ENCODE measurements around the gene C17orf75. TPM values are rescaled to one million over a fixed set of nuclear protein-coding genes. Genes with fewer than 3 reads are reported as not detected.
"Not testable (repeated sequence)": the region's sequence is repeated elsewhere in the genome, so short reads cannot be mapped to it uniquely, and the experiment has no call there.

Gene C17orf75
- total and polyA plus RNA-seq, 2 donors = 12.1 to 26.9 TPM

DNA sequence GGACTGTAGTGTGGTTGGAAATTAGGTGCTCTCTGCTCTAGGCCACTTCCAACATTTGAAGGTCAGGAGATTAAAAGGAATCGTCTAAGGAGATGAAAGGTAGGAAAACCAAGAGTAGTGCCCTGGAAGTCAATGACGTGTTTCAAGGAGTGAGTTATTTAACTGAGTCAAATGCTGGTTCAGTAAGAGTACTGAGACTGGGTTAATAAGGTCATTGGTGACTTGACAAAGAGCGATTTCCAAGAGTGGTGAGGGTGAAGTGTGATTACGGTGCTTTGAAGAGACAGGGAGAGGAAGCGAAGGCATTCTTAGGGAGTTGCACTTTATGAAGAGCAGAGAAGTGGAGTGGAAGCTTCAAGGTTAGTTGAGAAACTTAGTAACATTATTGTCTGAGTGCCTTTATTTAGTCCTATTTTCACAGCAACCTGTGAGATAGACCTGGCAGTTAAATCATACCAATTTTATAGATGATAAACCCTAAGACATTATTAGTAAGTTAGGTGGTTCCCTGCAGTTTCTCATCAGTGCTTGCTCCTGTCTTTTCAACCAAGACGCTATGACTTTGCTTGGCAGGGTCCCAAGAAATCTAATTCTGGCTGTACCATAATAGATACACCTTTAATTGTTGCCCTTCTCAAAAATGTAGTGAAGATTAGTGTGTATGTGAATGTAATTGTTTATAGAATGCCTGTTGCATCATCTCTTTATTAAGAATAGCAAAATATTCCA, 13.8 kb upstream of the C17orf75 start:
- DNase-seq (ENCODE audit: extremely low spot score) = no peak
- H3K27ac ChIP-seq (ENCODE audit: low read depth) = no peak overlapping the region
- WGBS = 66% methylated on average over 6 of the region's 6 CpGs
- H3K4me1 ChIP-seq (ENCODE audit: insufficient read depth) = no peaks in the 10 kb centered on the region
- H3K36me3 ChIP-seq (ENCODE audit: insufficient read depth) = peaks cover 8% of the 10 kb centered on the region
- H3K4me3 ChIP-seq (ENCODE audit: low read depth, low read length) = no peak overlapping the region

DNA sequence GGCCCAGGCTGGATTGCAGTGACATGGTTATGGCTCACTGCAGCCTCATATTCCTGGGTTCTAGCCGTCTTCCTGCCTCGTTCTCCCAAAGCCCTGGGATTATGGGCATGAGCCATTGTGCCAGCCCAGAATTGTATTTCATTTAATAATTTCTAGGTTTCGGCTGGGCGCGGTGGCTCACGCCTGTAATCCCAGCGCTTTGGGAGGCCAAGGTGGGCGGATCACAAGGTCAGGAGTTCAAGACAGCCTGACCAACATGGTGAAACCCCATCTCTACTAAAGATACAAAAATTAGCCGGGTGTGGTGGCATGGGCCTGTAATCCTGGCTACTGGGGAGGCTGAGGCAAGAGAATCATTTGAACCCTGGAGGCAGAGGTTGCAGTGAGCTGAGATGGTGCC, 10.8 kb upstream of the C17orf75 start:
- not testable (repeated sequence) for H3K27ac ChIP-seq (ENCODE audit: low read depth); H3K4me1 ChIP-seq (ENCODE audit: insufficient read depth); DNase-seq (ENCODE audit: extremely low spot score); H3K36me3 ChIP-seq (ENCODE audit: insufficient read depth)
- H3K4me3 ChIP-seq (ENCODE audit: low read depth, low read length) = peak overlapping the region; percentile 17
- WGBS = 92% methylated on average over 9 of the region's 9 CpGs

DNA sequence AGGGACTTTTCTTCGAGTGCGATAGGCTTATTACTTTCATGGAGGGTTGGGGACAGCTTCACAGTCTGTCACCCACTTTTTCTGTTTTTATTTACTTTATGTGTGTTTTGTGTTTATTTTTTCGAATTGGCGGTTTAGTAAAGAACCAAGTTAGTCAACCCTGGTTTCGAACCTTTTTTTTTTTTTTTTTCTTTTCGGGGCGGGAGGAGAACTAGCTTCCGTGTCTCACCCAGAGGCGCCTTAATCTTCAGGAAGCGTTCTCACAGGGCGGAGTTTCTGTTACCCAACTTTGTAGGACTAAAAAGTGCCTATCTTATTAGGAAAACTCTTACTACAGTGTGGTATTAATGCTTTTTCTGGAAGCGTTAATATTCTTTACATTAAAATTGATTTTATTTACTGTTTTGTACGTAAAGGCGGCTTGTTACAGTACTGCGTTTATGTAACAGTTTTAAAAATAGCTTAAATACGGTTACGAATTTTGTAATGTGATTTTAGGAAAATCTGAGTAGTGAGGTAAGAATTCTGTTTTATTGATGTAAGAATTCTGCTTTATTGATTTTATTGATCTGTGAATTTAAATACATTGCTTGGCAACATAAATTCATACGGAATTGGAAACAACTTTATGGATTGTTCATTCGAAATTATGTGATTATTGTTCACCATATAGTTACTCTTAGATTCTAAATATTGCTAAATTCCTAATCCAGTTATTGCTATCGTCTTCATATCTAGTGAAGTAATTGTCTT, 8.9 kb upstream of the C17orf75 start:
- Histone ChIP-seq H3K4me3 (ENCODE audit: low read depth, low read length) (peak overlapping the region; percentile 88), H3K27ac (ENCODE audit: low read depth) (peak overlapping the region; percentile 98), H3K4me1 (ENCODE audit: insufficient read depth) (peaks cover 2% of the 10 kb centered on the region), H3K36me3 (ENCODE audit: insufficient read depth) (no peaks in the 10 kb centered on the region)
- DNase-seq (ENCODE audit: extremely low spot score) = peak; percentile 59
- WGBS = under 1% methylated on average over 20 of the region's 20 CpGs

DNA sequence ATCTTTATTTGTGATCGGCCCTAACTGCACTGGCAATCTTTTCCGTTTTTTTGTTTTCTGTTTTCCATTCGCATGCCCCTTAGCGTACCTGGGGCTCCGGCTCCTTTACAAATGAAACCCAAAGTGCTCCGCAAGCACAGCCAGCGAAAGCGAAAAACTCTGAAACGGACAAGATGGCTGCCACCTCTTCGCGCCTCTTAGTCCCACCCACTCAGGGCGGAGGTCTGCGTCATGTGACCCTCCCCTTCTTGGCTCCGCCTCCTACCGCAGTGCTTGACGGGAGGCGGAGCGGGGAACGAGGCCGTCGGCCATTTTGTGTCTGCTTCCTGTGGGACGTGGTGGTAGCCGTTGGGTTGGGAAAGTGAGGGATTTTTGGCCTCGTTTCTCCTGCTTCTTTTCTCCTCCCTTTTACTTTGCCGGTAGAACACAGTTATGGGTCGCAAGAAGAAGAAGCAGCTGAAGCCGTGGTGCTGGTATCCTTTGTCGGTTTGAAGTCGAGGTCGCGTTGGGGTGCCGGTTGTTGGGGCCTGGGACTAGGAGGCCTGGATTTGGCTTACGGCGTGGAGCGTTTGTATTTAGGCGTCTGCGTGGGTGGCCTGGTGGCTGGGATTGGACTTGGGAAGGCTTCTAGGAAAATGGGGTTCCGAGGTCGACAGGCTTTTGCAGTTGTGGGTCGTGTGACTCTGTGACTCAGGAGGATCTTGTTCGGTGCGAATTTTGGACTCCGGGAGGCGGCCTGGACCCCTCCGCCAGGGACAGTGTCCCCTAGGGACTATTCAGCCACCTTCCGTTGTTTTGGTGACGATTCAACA, 8.1 kb upstream of the C17orf75 start, which contains the start of gene ZNF207:
TSS of gene ZNF207 (plus strand) at position 304 of the 812 bp plus-strand sequence. CDS start at position 433, 129 bp downstream.
- under 1% methylated on average over 47 of the region's 47 CpGs for WGBS

DNA sequence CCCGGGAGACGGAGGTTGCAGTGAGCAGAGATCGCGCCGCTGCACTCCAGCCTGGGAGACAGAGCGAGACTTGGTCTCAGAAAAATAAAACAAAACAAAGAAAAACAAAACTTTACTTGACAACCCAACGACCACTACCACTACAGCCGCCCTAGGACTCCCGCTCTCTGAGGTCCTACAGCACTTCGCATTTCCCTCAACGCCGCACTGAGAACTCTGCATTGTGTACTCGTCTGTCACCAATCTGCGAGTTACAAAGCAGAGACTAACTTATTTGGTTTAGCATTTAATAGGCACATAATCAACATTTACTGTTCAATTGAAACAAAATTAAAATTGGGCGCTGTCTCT, 7.5 kb upstream of the C17orf75 start:
- peak overlapping the region; percentile 77 for H3K27ac ChIP-seq (ENCODE audit: low read depth)
- no peak for DNase-seq (ENCODE audit: extremely low spot score)
- peaks cover 2% of the 10 kb centered on the region for H3K4me1 ChIP-seq (ENCODE audit: insufficient read depth)
- H3K4me3 ChIP-seq (ENCODE audit: low read depth, low read length) = peak overlapping the region; percentile 88
- no peaks in the 10 kb centered on the region for H3K36me3 ChIP-seq (ENCODE audit: insufficient read depth)
- 11% methylated on average over 15 of the region's 15 CpGs for WGBS

More for the DNA sequence above, 8.1 kb upstream of the C17orf75 start, which contains the start of gene ZNF207:
- no peaks in the 10 kb centered on the region for H3K36me3 ChIP-seq (ENCODE audit: insufficient read depth)
- peak within 1 kb of the TSS; percentile 88 for H3K4me3 ChIP-seq (ENCODE audit: low read depth, low read length)
- peak within 1 kb of the TSS; percentile 98 for H3K27ac ChIP-seq (ENCODE audit: low read depth)
- H3K4me1 ChIP-seq (ENCODE audit: insufficient read depth) = peaks cover 2% of the 10 kb centered on the region
- DNase-seq (ENCODE audit: extremely low spot score) = peak; percentile 91

DNA sequence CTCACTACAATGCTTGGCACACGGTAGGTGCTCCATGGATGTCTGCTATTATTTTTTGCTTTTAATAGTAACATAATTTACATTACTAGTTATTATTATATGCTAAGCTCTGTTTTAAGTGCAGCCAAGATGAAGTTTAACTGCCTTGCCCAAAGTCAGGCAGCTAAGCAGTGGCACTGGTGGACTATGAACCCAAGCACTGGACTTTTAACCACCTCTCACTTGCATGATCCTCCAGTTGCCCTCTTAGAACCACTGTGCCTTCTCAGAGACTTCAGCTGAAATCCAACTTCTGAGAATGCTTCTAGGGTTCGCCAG, 6.5 kb upstream of the C17orf75 start:
- 95% methylated on average over 2 of the region's 2 CpGs for WGBS

DNA sequence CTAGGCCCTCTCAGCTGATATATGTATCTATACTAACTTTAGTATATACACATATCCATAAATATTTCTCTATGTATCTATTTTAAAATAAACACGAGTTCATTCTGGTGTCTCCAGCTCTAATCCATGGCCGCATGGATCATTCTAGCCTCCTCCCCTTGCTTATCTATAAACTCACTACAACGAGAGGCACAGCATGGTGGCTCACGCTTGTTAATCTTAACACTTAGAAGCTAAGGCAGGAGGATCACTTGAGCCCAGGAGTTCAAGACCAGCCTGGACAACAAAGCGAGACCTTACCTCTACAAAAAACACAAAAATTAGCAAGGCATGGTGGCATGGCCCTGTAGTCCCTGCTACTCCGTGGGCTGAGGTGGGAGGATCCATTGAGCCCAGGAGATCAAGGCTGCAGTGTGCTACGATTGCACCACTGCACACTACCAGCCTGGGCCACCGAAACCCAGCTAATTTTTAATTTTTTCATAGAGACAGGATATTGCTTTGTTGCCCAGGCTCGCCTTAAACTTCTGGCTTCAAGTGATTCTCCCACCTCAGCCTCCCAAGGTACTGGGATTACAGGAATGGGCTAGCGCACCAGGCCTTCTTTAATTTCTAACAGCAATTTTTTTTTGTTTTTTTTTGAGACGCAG, 4.1 kb upstream of the C17orf75 start:
- 79% methylated on average over 11 of the region's 11 CpGs for WGBS

More for the DNA sequence above, 6.5 kb upstream of the C17orf75 start:
- Histone ChIP-seq H3K4me3 (ENCODE audit: low read depth, low read length) (no peak overlapping the region), H3K27ac (ENCODE audit: low read depth) (no peak overlapping the region), H3K4me1 (ENCODE audit: insufficient read depth) (peaks cover 2% of the 10 kb centered on the region), H3K36me3 (ENCODE audit: insufficient read depth) (no peaks in the 10 kb centered on the region)
- DNase-seq (ENCODE audit: extremely low spot score) = no peak

DNA sequence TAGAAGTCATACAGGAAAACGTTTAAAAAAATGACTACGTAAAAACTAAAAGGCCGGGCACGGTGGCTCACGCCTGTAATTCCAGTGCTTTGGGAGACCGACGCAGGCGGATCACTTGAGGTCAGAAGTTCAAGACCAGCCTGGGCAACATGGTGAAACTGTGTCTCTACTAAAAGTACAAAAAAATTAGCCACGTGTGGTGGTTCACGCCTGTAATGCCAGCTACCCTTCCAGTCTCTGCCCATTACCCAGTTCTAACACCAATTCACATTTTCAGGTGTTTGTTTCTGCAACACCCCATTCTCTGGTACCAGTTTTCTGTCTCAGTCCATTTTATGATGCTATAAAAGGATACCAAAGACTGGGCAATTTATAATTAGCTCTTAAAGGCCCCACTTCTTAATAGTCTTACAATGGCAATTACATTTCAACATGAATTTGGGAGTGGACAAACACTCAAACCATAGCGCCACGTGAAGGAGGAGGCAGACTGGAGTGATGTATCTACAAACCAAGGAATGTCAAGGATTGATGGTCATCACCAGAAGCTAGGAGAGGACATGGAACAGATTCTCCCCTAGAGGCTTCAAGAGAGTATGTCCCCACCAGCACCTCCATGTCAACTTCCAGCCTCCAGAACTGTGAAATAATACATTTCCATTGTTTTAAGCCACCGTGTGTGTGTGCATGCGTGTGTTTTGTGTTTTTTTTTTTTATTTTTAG, 791 bp upstream of the C17orf75 start:
- H3K27ac ChIP-seq (ENCODE audit: low read depth) = no peak overlapping the region
- H3K36me3 ChIP-seq (ENCODE audit: insufficient read depth) = no peaks in the 10 kb centered on the region
- peak overlapping the region; percentile 74 for H3K4me3 ChIP-seq (ENCODE audit: low read depth, low read length)
- no peaks in the 10 kb centered on the region for H3K4me1 ChIP-seq (ENCODE audit: insufficient read depth)
- no peak for DNase-seq (ENCODE audit: extremely low spot score)
- 53% methylated on average over 14 of the region's 14 CpGs for WGBS

More for the DNA sequence above, 4.1 kb upstream of the C17orf75 start:
- no peaks in the 10 kb centered on the region for H3K36me3 ChIP-seq (ENCODE audit: insufficient read depth)
- no peak for DNase-seq (ENCODE audit: extremely low spot score)
- no peak overlapping the region for H3K27ac ChIP-seq (ENCODE audit: low read depth)
- peaks cover 2% of the 10 kb centered on the region for H3K4me1 ChIP-seq (ENCODE audit: insufficient read depth)
- H3K4me3 ChIP-seq (ENCODE audit: low read depth, low read length) = no peak overlapping the region

DNA sequence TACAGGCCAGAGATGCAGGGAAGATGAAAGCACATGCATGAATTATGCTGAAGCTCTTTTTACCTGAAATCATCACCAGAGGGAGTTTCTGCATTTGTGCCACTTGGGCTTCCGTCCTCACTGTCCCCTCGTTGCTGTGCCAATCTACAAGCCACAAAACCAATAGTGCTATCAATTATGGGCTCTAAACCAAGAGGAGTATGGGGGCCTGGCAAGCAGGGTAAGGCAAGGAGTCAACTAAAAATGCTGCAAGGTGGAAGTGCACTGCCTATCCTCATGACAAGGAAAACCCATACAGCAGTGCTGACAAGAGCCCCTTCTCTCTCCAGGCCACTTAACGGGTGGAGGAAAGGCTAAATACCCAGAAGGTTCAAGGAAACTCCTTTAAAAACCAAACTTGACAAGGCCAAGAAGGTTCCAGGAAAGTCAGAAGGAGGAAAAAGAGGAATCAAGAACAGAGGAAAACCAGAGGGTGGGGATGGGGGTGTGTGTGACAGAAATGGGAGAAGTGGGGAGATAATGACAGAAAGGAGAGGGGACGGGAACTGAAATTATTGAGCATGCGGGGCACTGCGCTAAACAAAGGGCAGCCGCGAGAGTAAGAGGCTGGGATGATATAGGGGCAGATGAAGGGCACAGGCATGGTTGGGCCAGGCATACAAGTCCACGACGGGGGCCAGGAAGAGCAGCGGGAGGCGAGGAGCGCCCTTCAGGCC, 674 bp downstream of the C17orf75 start:
- Histone ChIP-seq H3K36me3 (ENCODE audit: insufficient read depth) (no peaks in the 10 kb centered on the region), H3K4me3 (ENCODE audit: low read depth, low read length) (peak overlapping the region; percentile 74), H3K4me1 (ENCODE audit: insufficient read depth) (no peaks in the 10 kb centered on the region), H3K27ac (ENCODE audit: low read depth) (peak overlapping the region; percentile 53)
- WGBS = 3% methylated on average over 13 of the region's 13 CpGs
- no peak for DNase-seq (ENCODE audit: extremely low spot score)

DNA sequence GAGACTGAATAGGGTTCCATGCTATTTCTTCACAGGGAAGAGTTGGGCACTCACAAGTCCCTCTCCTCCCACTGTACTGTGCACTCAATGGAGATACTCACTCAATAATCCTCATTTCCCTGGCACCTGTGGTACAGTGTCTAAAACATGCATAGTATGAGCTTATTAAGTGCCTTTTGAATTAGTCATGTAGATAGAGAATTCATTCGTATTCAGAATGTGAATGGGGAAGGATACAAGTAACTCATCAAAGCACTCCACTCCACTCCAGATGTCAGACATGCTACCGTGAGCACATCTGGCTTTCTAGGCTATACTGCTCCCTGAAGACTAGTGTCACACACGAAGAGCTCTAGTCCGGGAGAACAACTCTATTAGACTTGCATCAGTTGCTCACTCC, 6.3 kb downstream of the C17orf75 start:
- Histone ChIP-seq H3K4me1 (ENCODE audit: insufficient read depth) (no peaks in the 10 kb centered on the region), H3K36me3 (ENCODE audit: insufficient read depth) (no peaks in the 10 kb centered on the region), H3K27ac (ENCODE audit: low read depth) (no peak overlapping the region), H3K4me3 (ENCODE audit: low read depth, low read length) (no peak overlapping the region)
- no peak for DNase-seq (ENCODE audit: extremely low spot score)
- 77% methylated on average over 4 of the region's 4 CpGs for WGBS

DNA sequence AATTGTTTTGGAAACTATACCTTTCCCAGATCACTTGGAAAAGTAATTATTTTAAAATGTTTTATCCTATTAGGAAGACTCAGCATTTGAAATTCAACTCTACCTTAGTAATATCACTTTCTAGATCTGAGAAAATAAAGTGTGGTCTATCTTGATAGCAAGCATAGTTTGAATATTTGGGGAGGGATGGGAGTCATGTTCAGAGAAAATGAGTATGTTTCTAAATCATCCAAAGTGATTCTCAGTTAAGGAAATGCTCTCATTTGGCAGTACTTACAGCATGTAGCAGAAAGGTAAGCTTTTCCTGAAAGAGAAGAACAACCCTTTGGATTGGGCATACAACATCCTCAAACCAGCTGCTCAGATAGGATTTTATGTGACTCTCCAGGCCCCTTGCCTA, 6.9 kb downstream of the C17orf75 start:
- Histone ChIP-seq H3K4me1 (ENCODE audit: insufficient read depth) (no peaks in the 10 kb centered on the region), H3K27ac (ENCODE audit: low read depth) (no peak overlapping the region), H3K36me3 (ENCODE audit: insufficient read depth) (no peaks in the 10 kb centered on the region), H3K4me3 (ENCODE audit: low read depth, low read length) (no peak overlapping the region)
- no peak for DNase-seq (ENCODE audit: extremely low spot score)

DNA sequence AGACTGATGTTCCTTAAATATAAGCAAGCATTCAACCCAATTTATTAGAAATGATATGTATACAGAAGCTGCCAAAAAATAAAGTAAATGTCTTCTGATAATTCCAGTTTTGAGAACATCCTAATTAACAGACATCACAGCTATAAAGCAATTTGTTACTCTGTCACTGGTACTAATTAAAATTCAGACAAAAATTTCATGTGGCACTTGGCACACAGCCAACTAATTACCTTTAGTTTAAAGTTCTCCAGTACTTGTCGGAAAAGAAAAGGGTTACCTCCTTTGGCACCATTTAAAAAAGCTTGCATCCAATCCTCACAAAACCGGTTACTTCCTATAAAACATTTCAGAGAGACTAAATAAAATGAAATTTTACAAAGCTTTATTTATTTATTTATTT, 8.8 kb downstream of the C17orf75 start:
- H3K36me3 ChIP-seq (ENCODE audit: insufficient read depth) = no peaks in the 10 kb centered on the region
- no peak overlapping the region for H3K4me3 ChIP-seq (ENCODE audit: low read depth, low read length)
- H3K27ac ChIP-seq (ENCODE audit: low read depth) = no peak overlapping the region
- H3K4me1 ChIP-seq (ENCODE audit: insufficient read depth) = no peaks in the 10 kb centered on the region
- DNase-seq (ENCODE audit: extremely low spot score) = no peak
- WGBS = 95% methylated on average over 2 of the region's 2 CpGs

Measured in urinary bladder (tissue), 4 donors.